NCI-H69 (cell line): Measurements from ENCODE around the gene SLC27A6.
A peak's percentile ranks its signal among the peaks of the same experiment; 100 is the strongest.

ENCODE experiments used
- DNase-seq: peaks from one replicate; lab custom pipeline; 2025; lab: John Stamatoyannopoulos, UW

SLC27A6 gene

GRCh38 chr5:129063483-129064113 lies 98.3 kb downstream of the SLC27A6 start:
- peak; percentile 65 for DNase-seq

GRCh38 chr5:129065721-129066120 lies 100.4 kb downstream of the SLC27A6 start:
- DNase-seq = no peak

- DNase-seq = no peak
These were observed 102.5 kb downstream of the SLC27A6 start for GRCh38 chr5:129067745-129068144.

GRCh38 chr5:129069292-129069691 lies 104.0 kb downstream of the SLC27A6 start:
- no peak for DNase-seq

- no peak for DNase-seq
These were observed 107.8 kb downstream of the SLC27A6 start for GRCh38 chr5:129073111-129073510.

GRCh38 chr5:129074903-129075302 lies 109.6 kb downstream of the SLC27A6 start:
- DNase-seq = no peak

- DNase-seq = no peak
These were observed 112.3 kb downstream of the SLC27A6 start for GRCh38 chr5:129077433-129078075.

GRCh38 chr5:129078247-129078646 lies 113.0 kb downstream of the SLC27A6 start:
- no peak for DNase-seq

- no peak for DNase-seq
These were observed 113.4 kb downstream of the SLC27A6 start for GRCh38 chr5:129078660-129079059.

- no peak for DNase-seq
These were observed 114.2 kb downstream of the SLC27A6 start for GRCh38 chr5:129079496-129079895.

GRCh38 chr5:129080766-129081165 lies 115.5 kb downstream of the SLC27A6 start:
- no peak for DNase-seq

- no peak for DNase-seq
These were observed 117.2 kb downstream of the SLC27A6 start for GRCh38 chr5:129082225-129083136.
